ENCODE measurements around the gene XYLT2. TPM values are rescaled to one million over a fixed set of nuclear protein-coding genes. Genes with fewer than 3 reads are reported as not detected.

The XYLT2 gene
- 14.1 TPM for total RNA-seq

GRCh38 chr17:50345432-50346312 is at the start of gene XYLT2:
TSS of gene XYLT2 (plus strand) at chr17:50346126. CDS start at chr17:50346141, 15 bp downstream.

GRCh38 chr17:50372758-50373556 is 27.0 kb downstream of the XYLT2 start, which contains the start of the genes EME1 and MRPL27:
TSS of gene EME1 (plus strand) at chr17:50373229. CDS start at chr17:50375209, 1,980 bp downstream.
TSS of gene MRPL27 (minus strand) at chr17:50373184. CDS start at chr17:50373170, 14 bp downstream.

GRCh38 chr17:50397111-50397918 is 51.4 kb downstream of the XYLT2 start, which contains the start of gene LRRC59:
TSS of gene LRRC59 (minus strand) at chr17:50397523. CDS start at chr17:50397317, 206 bp downstream.

Small RNAs within 50 kb of the gene (small RNA-seq; reads per million reads assigned to genes)
- not detected for gene RF00019

Other genes starting within 250 kb of the XYLT2 start
- 29.8 TPM for gene SAMD14, start 216.0 kb upstream of the XYLT2 start, total RNA-seq
- gene PPP1R9B, start 195.4 kb upstream of the XYLT2 start, total RNA-seq: 59.7 TPM
- not detected for gene SGCA, start 180.1 kb upstream of the XYLT2 start, total RNA-seq
- gene COL1A1, start 144.5 kb upstream of the XYLT2 start, total RNA-seq: 42.7 TPM
- gene TMEM92, start 71.7 kb upstream of the XYLT2 start, total RNA-seq: not detected
- gene MRPL27, start 27.1 kb downstream of the XYLT2 start, total RNA-seq: 40.8 TPM
- 1.4 TPM for gene EME1, start 27.1 kb downstream of the XYLT2 start, total RNA-seq
- gene LRRC59, start 51.4 kb downstream of the XYLT2 start, total RNA-seq: 48.9 TPM
- gene ACSF2, start 80.1 kb downstream of the XYLT2 start, total RNA-seq: 4.8 TPM
- 0.46 TPM for gene CHAD, start 122.8 kb downstream of the XYLT2 start, total RNA-seq
- gene RSAD1, start 132.7 kb downstream of the XYLT2 start, total RNA-seq: 14.1 TPM
- 1.8 TPM for gene MYCBPAP, start 162.3 kb downstream of the XYLT2 start, total RNA-seq
- gene EPN3, start 186.6 kb downstream of the XYLT2 start, total RNA-seq: 0.23 TPM
- 32.8 TPM for gene SPATA20, start 201.0 kb downstream of the XYLT2 start, total RNA-seq
- 36.0 TPM for gene CACNA1G, start 214.6 kb downstream of the XYLT2 start, total RNA-seq

Data from diencephalon (tissue), 1 donor.